Measurements from ENCODE around the gene TAF10. TPM values are rescaled to one million over a fixed set of nuclear protein-coding genes. Genes with fewer than 3 reads are reported as not detected.
A peak's percentile ranks its signal among the peaks of the same experiment; 100 is the strongest.

TAF10 gene
- total RNA-seq, 1 experiment from 2014 or later: 198 TPM

GRCh38 chr11:6623391-6624363, 11.7 kb upstream of the TAF10 start:
- peak; percentile 32 for DNase-seq

GRCh38 chr11:6622261-6623171, 10.5 kb upstream of the TAF10 start:
- DNase-seq: peak; percentile 60
- no peaks in the 10 kb centered on the region for H3K27me3 ChIP-seq (ENCODE audit: control insufficient read depth, insufficient read depth, low read length)
- no peak overlapping the region for H3K4me3 ChIP-seq (ENCODE audit: insufficient read depth, low read depth, low read length)
- peaks cover 5% of the 10 kb centered on the region for H3K36me3 ChIP-seq (replicated peaks; ENCODE audit: control insufficient read depth, insufficient read depth, low read length)

More at GRCh38 chr11:6623391-6624363, 11.7 kb upstream of the TAF10 start:
- H3K36me3 ChIP-seq (replicated peaks; ENCODE audit: control insufficient read depth, insufficient read depth, low read length): peaks cover 5% of the 10 kb centered on the region
- no peak overlapping the region for H3K4me3 ChIP-seq (ENCODE audit: insufficient read depth, low read depth, low read length)
- no peaks in the 10 kb centered on the region for H3K27me3 ChIP-seq (ENCODE audit: control insufficient read depth, insufficient read depth, low read length)

- Histone ChIP-seq H3K27me3 (ENCODE audit: control insufficient read depth, insufficient read depth, low read length) (no peaks in the 10 kb centered on the region), H3K36me3 (replicated peaks; ENCODE audit: control insufficient read depth, insufficient read depth, low read length) (peaks cover 5% of the 10 kb centered on the region), H3K4me3 (ENCODE audit: insufficient read depth, low read depth, low read length) (no peak overlapping the region)
- no peak for DNase-seq
Measured at GRCh38 chr11:6621711-6622211, 9.7 kb upstream of the TAF10 start.

- Histone ChIP-seq H3K4me3 (ENCODE audit: insufficient read depth, low read depth, low read length) (no peak overlapping the region), H3K36me3 (replicated peaks; ENCODE audit: control insufficient read depth, insufficient read depth, low read length) (peaks cover 7% of the 10 kb centered on the region), H3K27me3 (ENCODE audit: control insufficient read depth, insufficient read depth, low read length) (no peaks in the 10 kb centered on the region)
- no peak for DNase-seq
Measured at GRCh38 chr11:6620636-6621035, 8.6 kb upstream of the TAF10 start.

- peaks cover 2% of the 10 kb centered on the region for H3K36me3 ChIP-seq (replicated peaks; ENCODE audit: control insufficient read depth, insufficient read depth, low read length)
- peak within 1 kb of the TSS; percentile 93 for H3K4me3 ChIP-seq (ENCODE audit: insufficient read depth, low read depth, low read length)
- DNase-seq: peak; percentile 98
- H3K27me3 ChIP-seq (ENCODE audit: control insufficient read depth, insufficient read depth, low read length): no peaks in the 10 kb centered on the region
Measured at GRCh38 chr11:6619004-6619745, 7.2 kb upstream of the TAF10 start, which contains the start of gene TPP1. TPP1 (minus strand) TSS chr11:6619422; CDS start chr11:6619400, 22 bp downstream.

GRCh38 chr11:6618117-6619003, 6.3 kb upstream of the TAF10 start:
- Histone ChIP-seq H3K36me3 (replicated peaks; ENCODE audit: control insufficient read depth, insufficient read depth, low read length) (peaks cover 4% of the 10 kb centered on the region), H3K4me3 (ENCODE audit: insufficient read depth, low read depth, low read length) (peak overlapping the region; percentile 93), H3K27me3 (ENCODE audit: control insufficient read depth, insufficient read depth, low read length) (no peaks in the 10 kb centered on the region)
- DNase-seq: peak; percentile 40

GRCh38 chr11:6617315-6617781, 5.3 kb upstream of the TAF10 start:
- peaks cover 4% of the 10 kb centered on the region for H3K36me3 ChIP-seq (replicated peaks; ENCODE audit: control insufficient read depth, insufficient read depth, low read length)
- H3K27me3 ChIP-seq (ENCODE audit: control insufficient read depth, insufficient read depth, low read length): no peaks in the 10 kb centered on the region
- H3K4me3 ChIP-seq (ENCODE audit: insufficient read depth, low read depth, low read length): no peak overlapping the region
- DNase-seq: no peak

GRCh38 chr11:6616596-6617250, 4.7 kb upstream of the TAF10 start:
- Histone ChIP-seq H3K36me3 (replicated peaks; ENCODE audit: control insufficient read depth, insufficient read depth, low read length) (peaks cover 4% of the 10 kb centered on the region), H3K4me3 (ENCODE audit: insufficient read depth, low read depth, low read length) (no peak overlapping the region)
- no peak for DNase-seq

GRCh38 chr11:6615882-6616585, 4.0 kb upstream of the TAF10 start:
- Histone ChIP-seq H3K4me3 (ENCODE audit: insufficient read depth, low read depth, low read length) (no peak overlapping the region), H3K36me3 (replicated peaks; ENCODE audit: control insufficient read depth, insufficient read depth, low read length) (peaks cover 5% of the 10 kb centered on the region), H3K27me3 (ENCODE audit: control insufficient read depth, insufficient read depth, low read length) (no peaks in the 10 kb centered on the region)
- no peak for DNase-seq

More at GRCh38 chr11:6616596-6617250, 4.7 kb upstream of the TAF10 start:
- H3K27me3 ChIP-seq (ENCODE audit: control insufficient read depth, insufficient read depth, low read length): no peaks in the 10 kb centered on the region

GRCh38 chr11:6615046-6615445, 3.0 kb upstream of the TAF10 start:
- no peak for DNase-seq
- Histone ChIP-seq H3K4me3 (ENCODE audit: insufficient read depth, low read depth, low read length) (no peak overlapping the region), H3K27me3 (ENCODE audit: control insufficient read depth, insufficient read depth, low read length) (no peaks in the 10 kb centered on the region), H3K36me3 (replicated peaks; ENCODE audit: control insufficient read depth, insufficient read depth, low read length) (peaks cover 14% of the 10 kb centered on the region)

GRCh38 chr11:6614446-6614845, 2.4 kb upstream of the TAF10 start:
- H3K36me3 ChIP-seq (replicated peaks; ENCODE audit: control insufficient read depth, insufficient read depth, low read length): peaks cover 20% of the 10 kb centered on the region
- no peak overlapping the region for H3K4me3 ChIP-seq (ENCODE audit: insufficient read depth, low read depth, low read length)
- no peak for DNase-seq
- no peaks in the 10 kb centered on the region for H3K27me3 ChIP-seq (ENCODE audit: control insufficient read depth, insufficient read depth, low read length)

- no peak overlapping the region for H3K4me3 ChIP-seq (ENCODE audit: insufficient read depth, low read depth, low read length)
- H3K27me3 ChIP-seq (ENCODE audit: control insufficient read depth, insufficient read depth, low read length): no peaks in the 10 kb centered on the region
- no peak for DNase-seq
Measured at GRCh38 chr11:6613496-6613895, 1.5 kb upstream of the TAF10 start.

More at GRCh38 chr11:6613496-6613895, 1.5 kb upstream of the TAF10 start:
- H3K36me3 ChIP-seq (replicated peaks; ENCODE audit: control insufficient read depth, insufficient read depth, low read length): peaks cover 30% of the 10 kb centered on the region

Data from H7 (cell line).